Stimulated activated CD4-positive, alpha-beta T cell treated with anti-CD3 and anti-CD28 coated beads, TNF-alpha, amount 100 ng/mL, for 48 hours (primary cell): ENCODE measurements around the gene P3H2.

Experiments used
- DNase-seq, 3 donors: peaks; one replicate each; pipeline ENCODE4 v3.0.0-alpha.2; 2020; ENCODE audit warnings: low read depth in 3 of 3

Gene P3H2

GRCh38 chr3:190124067-190124466 is 3.4 kb upstream of the P3H2 start:
- DNase-seq, result no peak

GRCh38 chr3:190122198-190122771 is 1.6 kb upstream of the P3H2 start:
- DNase-seq, result no peak

DNA sequence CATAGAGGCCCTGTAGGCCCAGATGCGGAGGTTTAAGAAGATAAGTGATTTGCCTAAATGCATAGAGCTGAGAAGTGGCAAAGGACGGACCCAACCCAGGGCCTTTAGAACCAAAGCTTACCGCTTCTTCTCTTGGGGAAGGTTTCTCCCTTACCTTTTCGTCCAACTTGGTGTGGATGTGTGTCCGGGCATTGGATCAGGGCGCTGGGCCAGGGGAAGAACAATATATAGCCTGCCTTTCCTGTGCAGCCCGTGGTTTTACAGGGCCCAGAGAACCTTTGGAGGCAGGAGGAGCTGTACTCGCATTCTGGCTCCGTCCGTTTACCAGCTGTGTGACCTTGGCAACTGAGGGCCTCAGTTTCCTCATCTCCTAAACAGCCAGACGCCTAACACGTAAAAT is 686 bp upstream of the P3H2 start:
- DNase-seq, result no peak

DNA sequence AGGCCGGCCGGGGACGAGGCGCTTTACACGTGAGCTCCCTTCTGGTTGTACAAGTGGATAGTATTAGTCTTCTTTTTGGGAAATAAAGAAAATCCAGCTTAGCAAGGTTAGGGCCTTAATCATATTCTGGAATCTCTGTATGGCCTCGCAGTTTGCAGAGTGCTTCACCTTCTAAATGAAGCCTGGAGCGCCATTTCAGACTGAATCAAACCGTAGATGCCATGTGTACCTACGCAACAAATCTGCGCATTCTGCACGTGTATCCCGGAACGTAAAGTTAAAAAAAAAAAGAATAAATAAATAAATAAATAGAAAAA is 322 bp upstream of the P3H2 start:
- no peak for DNase-seq

GRCh38 chr3:190119461-190120268 is 1.0 kb downstream of the P3H2 start:
- no peak for DNase-seq

GRCh38 chr3:190118438-190118837 is 2.3 kb downstream of the P3H2 start:
- DNase-seq, result no peak

- no peak for DNase-seq
These were observed 2.7 kb downstream of the P3H2 start for GRCh38 chr3:190117981-190118380.

DNA sequence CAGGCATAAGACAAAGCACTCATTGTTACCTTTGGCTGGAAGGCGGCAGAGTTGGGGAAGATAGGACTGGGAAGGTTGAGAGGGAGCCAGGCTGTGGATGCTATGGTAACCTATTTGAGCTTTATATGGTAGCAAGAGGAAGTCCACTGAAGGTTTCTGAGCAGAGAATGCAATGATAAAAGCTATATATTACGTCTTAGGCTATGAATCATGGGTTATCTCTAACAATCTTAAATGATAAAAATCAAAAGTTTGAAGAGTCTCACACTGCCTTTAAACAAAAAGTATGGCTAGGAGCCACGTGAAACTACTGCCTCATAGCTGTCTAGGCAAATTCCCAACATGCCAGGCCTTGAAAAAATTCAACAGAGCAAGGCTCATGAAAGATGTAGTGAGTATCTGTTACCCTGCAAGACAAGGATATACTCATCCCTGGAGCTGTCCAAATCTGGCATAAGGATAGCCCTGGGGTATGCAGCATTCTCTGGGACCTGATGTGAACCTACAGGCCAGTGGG is 4.1 kb downstream of the P3H2 start:
- no peak for DNase-seq

DNA sequence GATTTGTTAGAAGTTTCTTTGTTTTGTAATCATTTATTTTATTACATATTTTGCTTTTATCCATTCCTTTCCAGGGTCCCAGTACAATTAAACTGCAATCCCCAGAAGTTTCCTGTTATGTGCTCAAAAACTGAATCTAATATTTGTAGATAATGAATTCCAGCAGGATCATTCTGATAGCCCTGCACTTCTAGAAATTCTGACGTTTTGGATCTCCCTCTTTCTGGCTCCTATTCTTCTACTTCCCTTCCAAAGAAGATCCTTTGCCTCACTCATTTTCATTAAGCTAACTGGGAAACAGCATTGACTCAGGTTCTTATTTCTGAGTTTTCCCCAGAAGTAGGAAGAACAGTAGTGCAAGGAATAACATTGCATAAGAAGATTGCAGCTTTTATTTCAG is 9.9 kb downstream of the P3H2 start:
- DNase-seq, result no peak

DNA sequence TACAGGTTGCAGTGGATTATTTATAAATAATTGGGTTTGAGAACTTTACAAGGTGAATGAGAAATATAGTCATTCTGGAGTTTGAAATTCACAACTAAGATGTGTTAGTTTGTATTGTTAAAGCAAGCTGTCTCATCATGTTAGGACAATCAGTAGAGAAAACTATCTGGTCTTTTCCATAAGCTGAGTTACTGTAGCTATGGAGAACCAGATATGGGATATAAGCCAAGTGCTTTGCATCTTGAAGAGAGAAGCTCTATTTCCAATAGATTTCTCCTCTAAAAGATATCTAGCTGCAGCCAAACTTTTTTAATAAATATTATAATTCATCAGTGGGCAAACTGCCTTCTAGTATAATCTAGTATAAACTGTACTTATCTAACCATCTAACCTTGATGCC is 11.3 kb downstream of the P3H2 start:
- DNase-seq, result no peak

DNA sequence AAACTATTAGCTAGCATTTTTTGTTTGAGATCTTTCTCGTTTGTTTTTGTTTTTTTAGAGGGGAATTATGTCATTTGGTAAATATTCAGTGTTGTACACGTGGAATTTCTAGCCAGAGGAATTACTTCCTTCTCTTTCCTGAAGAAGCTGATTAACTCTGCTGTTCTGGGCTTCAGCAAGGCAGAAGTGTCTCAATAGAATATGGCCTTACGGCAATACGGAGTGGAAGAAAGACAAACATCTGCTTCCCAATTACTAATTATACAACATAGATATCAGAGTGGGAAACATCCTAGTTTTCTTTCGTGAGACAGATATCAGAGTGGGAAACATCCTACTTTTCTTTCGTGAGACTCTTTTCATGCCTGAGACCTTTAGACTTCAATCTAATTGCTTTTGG is 11.9 kb downstream of the P3H2 start:
- DNase-seq, result no peak

GRCh38 chr3:190105876-190106275 is 14.8 kb downstream of the P3H2 start:
- no peak for DNase-seq

DNA sequence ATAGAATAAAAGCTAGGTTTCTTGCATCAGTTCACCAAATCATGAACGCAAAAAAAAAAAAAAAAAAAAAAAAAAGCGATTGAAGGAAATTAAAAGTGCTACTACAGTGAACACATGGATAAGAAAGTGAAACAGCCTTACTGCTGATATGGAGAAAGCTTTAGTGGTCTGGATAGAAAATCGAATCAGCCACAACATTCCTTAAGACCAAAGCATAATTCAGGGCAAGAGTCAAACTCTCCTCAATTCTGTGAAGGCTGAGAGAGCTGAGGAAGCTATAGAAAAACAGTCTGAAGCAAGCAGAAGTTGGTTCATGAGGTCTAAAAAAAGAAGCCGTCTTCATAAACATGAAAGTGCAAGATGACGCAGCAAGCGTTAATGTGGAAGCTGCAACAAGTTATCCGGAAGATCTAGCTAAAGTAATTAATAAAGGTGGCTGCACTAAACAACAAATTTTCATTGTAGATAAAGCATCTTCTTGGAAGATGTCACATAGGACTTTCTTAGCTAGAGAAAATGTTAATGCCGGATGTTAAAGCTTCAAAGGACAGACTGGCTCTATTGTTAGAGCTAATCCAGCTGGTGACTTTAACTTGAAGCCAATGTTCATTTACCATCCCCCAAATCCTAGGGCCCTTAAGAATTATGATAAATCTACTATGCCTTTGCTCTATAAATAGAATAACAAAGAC is 19.2 kb downstream of the P3H2 start:
- no peak for DNase-seq

DNA sequence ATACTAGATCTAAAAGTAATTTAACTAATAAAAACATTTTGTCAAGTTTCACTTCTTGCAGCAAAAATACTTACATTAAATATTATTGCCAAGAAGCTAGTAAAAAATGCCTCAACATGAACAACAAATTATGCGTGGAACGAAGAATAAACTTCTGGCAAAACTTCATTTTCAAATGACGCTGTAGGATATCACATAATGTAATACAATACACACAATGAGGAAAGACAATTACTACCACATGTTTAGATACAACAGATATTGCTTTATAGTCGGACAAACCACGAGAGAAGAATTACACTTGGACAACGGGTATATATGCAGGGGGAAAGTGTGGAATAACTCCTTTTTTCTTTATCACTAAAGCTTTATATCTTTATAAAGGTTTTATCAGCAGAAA is 21.6 kb downstream of the P3H2 start:
- DNase-seq, result no peak

GRCh38 chr3:190097617-190098016 is 23.1 kb downstream of the P3H2 start:
- DNase-seq, result no peak

GRCh38 chr3:190097025-190097424 is 23.7 kb downstream of the P3H2 start:
- no peak for DNase-seq

DNA sequence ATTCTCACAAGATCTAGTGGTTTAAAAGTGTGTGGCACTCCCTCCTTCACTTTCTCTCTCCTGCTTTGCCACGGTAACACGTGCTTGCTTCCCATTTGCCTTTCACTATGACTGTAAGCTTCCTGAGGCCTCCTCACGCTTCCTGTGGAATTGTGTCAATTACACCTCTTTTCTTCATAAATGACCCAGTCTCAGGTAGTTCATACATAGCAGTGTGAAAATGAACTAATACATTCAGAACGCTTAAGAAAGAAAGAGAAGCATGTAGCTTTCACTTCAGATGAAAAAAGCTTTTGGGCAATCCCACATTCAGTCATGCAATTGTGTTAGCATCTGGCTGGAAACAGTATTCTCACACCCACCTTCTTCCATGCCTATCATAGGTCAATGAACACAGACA is 24.4 kb downstream of the P3H2 start:
- DNase-seq, result no peak

- DNase-seq, result no peak
These were observed 26.5 kb downstream of the P3H2 start for GRCh38 chr3:190094160-190094718.

DNA sequence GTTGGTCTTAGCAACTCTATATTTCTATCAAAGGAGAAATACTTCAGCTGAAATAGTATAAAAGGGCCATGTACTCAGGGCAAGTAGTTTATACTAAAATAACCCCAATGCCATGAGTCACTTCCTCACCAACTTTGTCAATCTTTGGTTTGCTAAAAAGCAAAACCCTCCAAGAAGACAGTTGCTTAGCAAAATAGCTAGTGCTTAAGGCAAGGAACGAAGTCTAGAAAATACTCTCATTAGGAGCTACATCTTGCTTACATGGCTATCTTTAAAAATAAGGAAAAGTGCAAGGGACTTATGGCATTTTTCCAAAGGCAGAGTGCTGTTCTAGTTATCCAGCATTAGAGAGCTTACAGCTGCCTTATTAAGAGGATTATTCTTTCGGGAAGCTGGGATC is 28.4 kb downstream of the P3H2 start:
- DNase-seq, result no peak

DNA sequence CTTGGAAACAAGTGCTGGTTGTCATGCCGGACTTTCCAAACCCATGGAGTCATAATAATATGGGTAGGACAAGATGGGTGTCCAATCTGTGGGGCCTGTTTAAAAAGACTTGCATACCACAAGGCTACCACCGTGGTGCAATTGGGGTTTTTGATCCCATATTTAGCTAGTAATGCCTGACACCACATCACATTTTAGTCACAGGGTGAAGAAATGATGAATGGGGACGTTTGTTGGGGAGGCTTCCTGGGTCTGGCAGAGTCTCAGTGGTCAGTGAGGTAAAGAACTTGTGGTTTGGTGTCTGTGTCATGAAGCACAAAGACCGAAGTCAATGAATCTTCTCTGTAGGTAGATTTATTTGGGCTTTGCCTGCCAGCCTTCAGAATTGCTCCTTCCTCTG is 31.0 kb downstream of the P3H2 start:
- DNase-seq, result no peak

- DNase-seq, result no peak
These were observed 31.8 kb downstream of the P3H2 start for GRCh38 chr3:190088890-190089289.

DNA sequence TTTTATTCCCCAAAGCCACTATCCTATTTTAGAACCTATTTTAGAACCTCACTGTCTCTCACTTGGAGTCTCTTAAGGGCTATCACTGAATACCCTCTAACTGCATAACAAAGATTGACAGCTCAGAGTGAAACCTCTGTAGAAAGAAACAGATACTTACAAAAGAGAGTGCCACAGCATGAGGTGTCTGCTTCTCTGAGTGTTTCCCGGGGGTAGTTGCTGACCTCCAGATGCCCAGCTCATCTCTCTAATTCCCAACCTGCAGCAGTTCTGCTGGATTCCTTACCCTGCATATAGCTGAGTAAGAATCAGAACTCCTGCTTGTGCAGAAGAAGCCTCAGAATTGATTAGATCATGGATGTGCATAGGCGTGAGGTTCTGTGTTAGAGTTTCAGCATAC is 34.5 kb downstream of the P3H2 start:
- DNase-seq, result no peak

DNA sequence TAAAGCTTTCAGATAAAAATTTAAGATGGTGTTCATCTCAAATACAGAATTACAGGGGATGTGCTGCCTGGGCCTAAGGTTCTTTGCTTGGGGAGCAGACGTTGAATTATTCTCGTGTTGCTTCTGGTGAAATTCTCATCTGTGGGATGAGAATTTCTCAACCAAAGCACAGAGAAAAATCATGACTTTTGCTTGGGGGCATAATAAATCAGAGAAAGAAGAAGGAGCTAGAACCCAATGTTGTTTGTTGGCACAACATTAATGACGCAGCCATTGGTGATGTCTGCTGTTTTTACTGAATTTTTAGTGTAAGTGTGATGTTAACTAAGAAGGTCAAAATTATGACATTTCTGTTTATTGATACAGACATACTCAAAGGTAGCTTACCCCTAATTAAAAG is 35.7 kb downstream of the P3H2 start:
- no peak for DNase-seq
